Pancreas (tissue), 10 donors: ENCODE data around the gene TMPRSS15. TPM values are rescaled to one million over a fixed set of nuclear protein-coding genes. Genes with fewer than 3 reads are reported as not detected.

Source experiments
- ATAC-seq, 4 donors: fragments of 200-7000 bp; cut with Tn5 transposase; one replicate each; pipeline versions ENCODE4 v1.8.0 to v1.9.1; 2020; ENCODE audit warnings: mild to moderate bottlenecking in 4 of 4, moderate library complexity in 4 of 4
- DNase-seq, 6 donors: peaks; one replicate each; pipeline ENCODE4 v3.0.0-alpha.2; 2020
- FAIRE-seq: peaks from 2 replicates; lab custom pipeline; 2012; peaks lifted over from hg19 to GRCh38; lab: Jason Lieb, UNC
- H3K27ac ChIP-seq, 4 donors: fragments of 200-600 bp; sonication (generic); 1 replicate in 3 of 4; 2 replicates in 1 of 4; pipeline versions ENCODE4 v1.5.0 to v1.8.0; 2020
- H3K27me3 ChIP-seq, 4 donors: fragments of 200-600 bp; one replicate each; pipeline ENCODE4 v1.8.0; 2021
- H3K36me3 ChIP-seq, 3 donors: fragments of 200-600 bp; sonication (generic) in 1 of 3; one replicate each; pipeline versions ENCODE4 v1.5.0 to v1.8.0; 2020 to 2021
- H3K4me1 ChIP-seq, 3 donors: fragments of 200-600 bp; one replicate each; pipeline ENCODE4 v1.8.0; 2021
- H3K4me3 ChIP-seq, 4 donors: fragments of 200-600 bp; sonication (generic) in 2 of 4; one replicate each; pipeline versions ENCODE4 v1.5.0 to v1.8.0; 2020 to 2021
- H3K9me3 ChIP-seq, 4 donors: fragments of 200-600 bp; one replicate each; pipeline ENCODE4 v1.8.0; 2021
- WGBS, 2 donors: extraction: QIAGEN DNeasy Blood & Tissue Kit; methylation state at CpG; one replicate each; pipeline ENCODE4 v1.1.7; 2013; 5-methylcytosine and 5-hydroxymethylcytosine counted together
- intact Hi-C, 3 donors: fragments of 100-400 bp; cut with DNase I; formaldehyde crosslinking; loops; one replicate each; pipeline versions ENCODE4 v1.11.1 to v1.14.2; 2022
- polyA plus RNA-seq, 2 donors: library from polyadenylated mRNA; stranded (reverse); fragments of 200-250 nt; gene quantifications; one replicate each; pipeline ENCODE4 v1.2.3, GENCODE V29; 2013
- total RNA-seq, 6 donors: library from RNA; stranded (reverse); fragmentation: NEBNext Ultra II Directional in 4 of 6; extraction: Animal tissue kit (Norgen Biotek cat#: 25700) in 4 of 6; gene quantifications; one replicate each; pipeline versions ENCODE4 v1.2.1 to v1.2.4, GENCODE V29; 2021 to 2023
- TF ChIP-seq, protein P1 (sequence below), 4 donors: fragments of 200-600 bp; sonication (generic) in 3 of 4; IDR thresholded peaks; one replicate each; pipeline versions ENCODE4 v1.5.0 to v1.8.0; 2021; ENCODE audit warnings: antibody characterized with exemption in 4 of 4
- donor health status: healthy with polysubstance abuse.
- donor health status: DM: no; HTN: no; CAD: no; lungs with moderate emphysema.
- donor health status: DM: no; HTN: no; CAD: no.
- donor health status: control.
- donor health status: control.
- donor health status: Bipolar disorder and iron deficiency.
- donor health status: DM: yes; HTN: yes; CAD: no.
- donor health status: DM: no; HTN: no; CAD: no.
- donor health status: DM: no; HTN: no; CAD: no.
- donor health status: DM: yes; HTN: yes; CAD: no.

Gene TMPRSS15
- total and polyA plus RNA-seq, 8 donors: not detected

DNA sequence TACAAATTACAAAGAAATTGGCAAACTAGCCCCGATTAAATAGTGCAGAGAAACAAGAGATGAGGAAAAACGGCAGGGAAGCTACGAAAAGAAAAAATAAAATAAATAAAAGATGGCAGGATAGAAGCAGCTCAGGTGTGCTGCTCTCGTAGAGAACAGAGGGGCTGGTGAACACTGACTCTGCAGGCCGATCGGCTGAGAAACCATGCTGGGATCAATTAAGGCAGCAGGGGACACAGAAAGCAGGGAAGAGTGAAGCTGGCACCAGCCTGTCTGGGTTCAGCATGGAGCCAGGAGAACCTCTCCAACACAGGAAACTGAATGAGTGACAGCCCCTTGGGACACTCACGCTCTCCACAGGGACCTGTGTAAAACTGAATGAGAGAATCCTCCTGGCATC is 39.5 kb upstream of the TMPRSS15 start:
- intact Hi-C loops: no loop called here
- WGBS, 2 donors: 37 to 44% methylated on average over 7 of the region's 7 CpGs
- ATAC-seq (no peak), DNase-seq (no peak), FAIRE-seq (no peak)
- no peak overlapping the region for H3K4me3 ChIP-seq
- no peaks in the 10 kb centered on the region for H3K27me3 ChIP-seq
- H3K9me3 ChIP-seq: no peaks in the 10 kb centered on the region
- H3K27ac ChIP-seq: no peak overlapping the region
- H3K4me1 ChIP-seq: no peaks in the 10 kb centered on the region
- TF ChIP-seq, protein P1, sequence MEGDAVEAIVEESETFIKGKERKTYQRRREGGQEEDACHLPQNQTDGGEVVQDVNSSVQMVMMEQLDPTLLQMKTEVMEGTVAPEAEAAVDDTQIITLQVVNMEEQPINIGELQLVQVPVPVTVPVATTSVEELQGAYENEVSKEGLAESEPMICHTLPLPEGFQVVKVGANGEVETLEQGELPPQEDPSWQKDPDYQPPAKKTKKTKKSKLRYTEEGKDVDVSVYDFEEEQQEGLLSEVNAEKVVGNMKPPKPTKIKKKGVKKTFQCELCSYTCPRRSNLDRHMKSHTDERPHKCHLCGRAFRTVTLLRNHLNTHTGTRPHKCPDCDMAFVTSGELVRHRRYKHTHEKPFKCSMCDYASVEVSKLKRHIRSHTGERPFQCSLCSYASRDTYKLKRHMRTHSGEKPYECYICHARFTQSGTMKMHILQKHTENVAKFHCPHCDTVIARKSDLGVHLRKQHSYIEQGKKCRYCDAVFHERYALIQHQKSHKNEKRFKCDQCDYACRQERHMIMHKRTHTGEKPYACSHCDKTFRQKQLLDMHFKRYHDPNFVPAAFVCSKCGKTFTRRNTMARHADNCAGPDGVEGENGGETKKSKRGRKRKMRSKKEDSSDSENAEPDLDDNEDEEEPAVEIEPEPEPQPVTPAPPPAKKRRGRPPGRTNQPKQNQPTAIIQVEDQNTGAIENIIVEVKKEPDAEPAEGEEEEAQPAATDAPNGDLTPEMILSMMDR (IDR thresholded peaks at IDR 0.05): no peak
- H3K36me3 ChIP-seq: no peaks in the 10 kb centered on the region

DNA sequence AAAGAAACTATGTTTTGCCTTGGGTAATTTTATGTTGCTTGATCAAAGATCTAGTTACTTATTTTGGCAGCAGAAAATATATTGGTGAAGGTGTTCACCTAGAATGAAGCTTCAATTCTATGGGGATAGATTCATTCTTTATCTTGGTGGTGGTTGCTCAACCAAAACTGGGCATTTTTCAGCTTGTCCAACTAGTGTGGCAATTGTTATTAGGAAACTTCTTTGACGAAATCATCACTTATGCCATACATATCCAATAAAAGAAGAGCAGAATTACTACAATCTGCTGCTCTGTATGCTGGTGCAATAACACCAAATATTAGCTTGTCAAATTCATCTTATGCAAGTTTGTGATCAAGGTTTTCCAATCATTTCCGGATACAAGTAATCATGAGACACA is 26.8 kb upstream of the TMPRSS15 start:
- H3K27me3 ChIP-seq: no peaks in the 10 kb centered on the region
- 35 to 53% methylated on average over 2 of the region's 2 CpGs for WGBS, 2 donors
- H3K27ac ChIP-seq: no peak overlapping the region
- intact Hi-C loops: no loop called here
- ATAC-seq (no peak), DNase-seq (no peak), FAIRE-seq (no peak)
- no peaks in the 10 kb centered on the region for H3K9me3 ChIP-seq
- no peak overlapping the region for H3K4me3 ChIP-seq
- no peaks in the 10 kb centered on the region for H3K36me3 ChIP-seq
- no peaks in the 10 kb centered on the region for H3K4me1 ChIP-seq
- TF ChIP-seq, protein P1 (IDR thresholded peaks at IDR 0.05): no peak

DNA sequence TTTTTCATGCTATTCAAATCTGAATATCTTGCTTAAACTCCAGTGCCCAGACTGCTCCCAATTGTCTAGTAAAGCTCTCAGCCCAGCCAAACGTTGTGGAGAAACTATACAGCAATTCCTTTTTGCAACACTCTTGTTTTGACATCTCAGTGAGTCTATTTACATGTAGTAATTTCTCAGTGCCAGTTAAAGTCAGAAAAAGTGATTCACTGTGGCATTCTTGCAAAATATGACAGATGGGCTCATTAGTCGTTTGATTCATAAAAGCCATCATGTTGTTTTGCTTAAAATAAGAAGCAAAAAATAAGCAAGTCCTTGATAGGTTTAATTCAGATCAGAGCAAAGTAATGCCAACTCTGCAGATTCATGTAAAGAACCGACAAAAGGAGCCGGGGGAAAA is 20.7 kb upstream of the TMPRSS15 start:
- Histone ChIP-seq H3K4me1 (no peaks in the 10 kb centered on the region), H3K9me3 (no peaks in the 10 kb centered on the region), H3K36me3 (no peaks in the 10 kb centered on the region), H3K27ac (no peak overlapping the region), H3K4me3 (no peak overlapping the region), H3K27me3 (no peaks in the 10 kb centered on the region)
- FAIRE-seq (no peak), ATAC-seq (no peak), DNase-seq (no peak)
- WGBS, 2 donors: 38 to 45% methylated on average over 4 of the region's 4 CpGs
- TF ChIP-seq, protein P1 (IDR thresholded peaks at IDR 0.05): no peak
- intact Hi-C loops: no loop called here

DNA sequence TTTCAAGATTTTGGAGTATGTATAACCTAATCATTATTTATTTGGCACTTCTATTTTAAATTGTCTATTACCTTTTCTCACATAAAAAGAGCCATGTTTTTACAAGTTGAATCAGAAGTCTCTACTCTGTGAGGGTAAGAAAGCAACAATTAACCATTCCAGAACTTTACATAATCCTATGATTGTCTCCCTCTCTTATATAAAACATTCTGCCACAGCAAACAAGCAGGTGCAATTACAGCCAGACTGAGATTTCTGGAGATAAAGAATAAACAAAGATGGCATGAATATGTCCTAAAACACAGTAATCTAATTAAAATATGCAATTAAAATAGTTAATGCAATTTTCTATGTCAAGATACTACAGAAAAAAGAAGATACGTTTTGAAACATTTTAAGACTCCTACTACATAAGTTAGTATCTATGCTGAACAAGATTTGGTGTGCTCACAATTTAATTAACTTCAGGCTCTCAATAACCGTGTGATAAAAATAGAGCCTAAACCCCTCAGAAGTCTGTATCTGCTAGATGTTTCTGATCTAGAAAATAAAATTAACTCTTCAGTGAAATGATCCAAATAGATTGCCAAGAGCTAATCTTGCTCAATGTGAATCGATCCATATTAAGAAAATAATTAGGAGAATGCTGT is 13.7 kb upstream of the TMPRSS15 start:
- no peaks in the 10 kb centered on the region for H3K4me1 ChIP-seq
- TF ChIP-seq, protein P1 (IDR thresholded peaks at IDR 0.05): no peak
- no peaks in the 10 kb centered on the region for H3K36me3 ChIP-seq
- DNase-seq: no peak
- no peak for FAIRE-seq
- no peak overlapping the region for H3K27ac ChIP-seq
- 35 to 50% methylated on average over 3 of the region's 3 CpGs for WGBS, 2 donors
- intact Hi-C loops: no loop called here
- H3K4me3 ChIP-seq: no peak overlapping the region
- ATAC-seq: no peak
- no peaks in the 10 kb centered on the region for H3K9me3 ChIP-seq
- H3K27me3 ChIP-seq: no peaks in the 10 kb centered on the region

DNA sequence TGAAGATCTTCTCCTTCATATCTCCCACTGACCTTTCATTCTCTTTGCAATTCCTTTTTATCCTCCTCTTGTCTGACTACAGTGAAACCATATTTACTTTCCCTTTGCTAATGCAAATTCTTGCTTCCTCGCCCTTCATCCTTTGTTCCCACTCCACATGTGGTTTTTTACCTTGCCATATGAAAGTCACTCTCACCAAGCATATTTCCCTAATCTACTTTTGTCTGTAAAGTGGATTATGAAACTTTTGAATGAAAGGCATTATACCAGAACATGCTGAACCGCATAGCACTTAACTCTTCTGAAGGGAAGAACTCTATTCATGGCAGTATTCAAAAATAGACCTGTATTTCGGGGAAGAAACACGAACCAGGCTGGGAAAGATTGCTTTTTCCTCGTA is 8.0 kb upstream of the TMPRSS15 start:
- no peaks in the 10 kb centered on the region for H3K36me3 ChIP-seq
- intact Hi-C loops: no loop called here
- WGBS, 2 donors: 23 to 27% methylated on average over 5 of the region's 5 CpGs
- no peak overlapping the region for H3K27ac ChIP-seq
- TF ChIP-seq, protein P1 (IDR thresholded peaks at IDR 0.05): no peak
- no peaks in the 10 kb centered on the region for H3K9me3 ChIP-seq
- ATAC-seq (no peak), DNase-seq (no peak), FAIRE-seq (no peak)
- H3K4me1 ChIP-seq: no peaks in the 10 kb centered on the region
- no peaks in the 10 kb centered on the region for H3K27me3 ChIP-seq
- no peak overlapping the region for H3K4me3 ChIP-seq
